ENCODE results near the gene FCHO1.
"Not testable (repeated sequence)": the region's sequence is repeated elsewhere in the genome, so short reads cannot be mapped to it uniquely, and the experiment has no call there.

FCHO1 gene

DNA sequence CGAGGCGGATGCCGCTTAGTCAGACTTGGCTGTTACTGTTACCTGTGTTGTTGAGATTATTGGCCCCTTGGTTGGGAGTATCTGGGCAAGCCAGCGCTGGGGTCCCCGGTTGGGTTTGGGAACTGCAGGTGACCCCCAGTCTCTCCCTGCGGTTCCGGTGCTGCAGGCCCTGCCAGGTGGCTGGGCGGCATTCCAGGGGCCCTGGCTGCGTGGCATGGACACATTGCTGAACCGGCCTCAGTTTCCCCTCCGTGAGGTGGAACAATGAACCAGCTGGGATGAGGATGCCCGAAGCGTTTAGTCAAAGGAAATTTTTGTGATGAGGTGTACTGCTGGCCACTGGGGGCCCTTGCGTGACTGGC, 44.2 kb downstream of the FCHO1 start:
- DNase-seq (ENCODE audit: low read depth) = no peak

GRCh38 chr19:17796013-17796837, 44.9 kb downstream of the FCHO1 start:
- no peak for DNase-seq (ENCODE audit: low read depth)

GRCh38 chr19:17796838-17797423, 45.7 kb downstream of the FCHO1 start:
- no peak for DNase-seq (ENCODE audit: low read depth)

DNA sequence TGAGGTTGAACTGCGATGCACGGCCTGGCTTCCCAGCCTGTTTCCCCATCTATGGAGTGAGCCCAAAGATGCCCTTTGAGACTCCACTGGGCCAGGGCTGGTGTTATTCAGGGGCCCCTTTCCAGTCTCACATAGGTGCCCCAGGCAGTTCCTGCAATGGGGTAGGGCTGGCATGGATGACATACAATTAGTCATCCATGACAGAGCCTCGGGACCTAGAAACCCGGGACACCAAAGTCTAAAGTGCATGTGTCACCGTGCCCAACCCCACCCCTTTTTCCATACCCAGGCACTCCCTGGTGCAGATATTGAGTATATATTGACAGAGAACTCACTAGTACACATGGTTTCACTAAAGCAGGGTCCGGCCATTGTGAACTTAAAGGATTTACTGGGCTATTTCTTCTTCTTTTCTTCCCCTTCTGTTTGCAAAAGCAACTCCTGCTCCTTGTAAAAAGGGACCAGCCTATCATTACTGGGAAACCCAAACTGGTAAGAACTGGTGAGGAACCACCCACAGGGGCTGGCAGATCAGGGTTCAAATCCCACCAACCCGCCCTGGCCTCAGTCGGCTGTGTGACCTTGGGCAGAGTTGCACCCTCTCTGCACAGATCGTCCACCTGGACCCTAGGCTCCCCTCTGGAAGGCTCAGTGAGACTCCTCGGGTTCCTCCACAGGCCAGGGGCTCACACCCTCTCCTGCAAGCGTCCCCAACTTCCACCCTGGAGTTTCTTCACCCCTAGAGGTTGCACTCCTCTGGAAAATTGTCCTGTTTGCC, 46.3 kb downstream of the FCHO1 start:
- no peak for DNase-seq (ENCODE audit: low read depth)

GRCh38 chr19:17798599-17798998, 47.3 kb downstream of the FCHO1 start:
- not testable (repeated sequence) for DNase-seq (ENCODE audit: low read depth)

GRCh38 chr19:17802137-17802858, 51.0 kb downstream of the FCHO1 start:
- no peak for DNase-seq (ENCODE audit: low read depth)

DNA sequence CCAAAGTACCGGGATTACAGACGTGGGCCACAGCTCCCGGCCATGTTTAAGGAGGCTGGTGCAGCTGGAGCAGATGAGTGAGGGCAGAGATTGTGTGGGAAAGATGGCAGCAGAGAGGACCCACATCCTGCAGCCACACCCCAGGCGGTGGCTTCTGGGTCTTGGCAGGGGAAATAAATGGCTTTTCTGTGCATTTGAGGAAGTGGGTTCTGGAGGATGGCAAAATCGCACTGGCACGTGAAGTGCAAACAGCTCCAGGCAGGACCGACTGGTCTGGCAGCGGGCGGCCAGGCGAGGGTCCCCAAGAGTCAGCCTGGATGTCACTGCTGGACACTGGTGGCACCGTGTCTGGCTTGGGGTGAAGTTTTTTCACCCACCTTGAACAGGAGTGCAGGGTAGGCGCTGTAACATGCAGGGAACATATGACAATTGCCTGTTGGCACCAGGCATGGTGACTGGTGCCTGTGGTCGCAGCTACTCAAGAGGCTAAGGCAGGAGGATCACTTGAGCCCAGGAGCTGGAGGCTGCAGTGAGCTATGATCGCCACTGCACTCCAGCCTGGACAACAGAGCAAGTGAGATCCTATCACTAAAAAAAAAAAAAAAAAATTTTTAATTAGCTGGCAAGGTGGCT, 52.1 kb downstream of the FCHO1 start:
- no peak for DNase-seq (ENCODE audit: low read depth)

- DNase-seq (ENCODE audit: low read depth) = no peak
Observed at GRCh38 chr19:17805427-17805826, 54.1 kb downstream of the FCHO1 start.

DNA sequence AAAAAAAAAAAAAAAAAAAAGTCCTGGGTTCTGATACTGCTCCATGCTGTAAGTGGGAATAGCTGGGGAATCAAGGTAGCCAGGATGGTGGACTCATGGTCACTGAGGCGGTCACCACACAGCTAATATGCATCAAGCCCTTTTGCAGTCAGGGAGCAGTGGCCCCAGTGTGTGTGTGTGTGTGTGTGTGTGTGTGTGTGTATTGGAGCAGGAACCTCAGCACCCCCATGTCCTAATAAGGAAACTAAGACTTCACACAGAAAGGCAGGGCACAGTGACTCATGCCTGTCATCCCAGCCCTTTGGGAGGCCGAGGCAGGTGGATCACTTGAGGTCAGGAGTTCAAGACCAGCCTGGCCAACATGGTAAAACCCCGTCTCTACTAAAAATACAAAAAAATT, 55.7 kb downstream of the FCHO1 start:
- no peak for DNase-seq (ENCODE audit: low read depth)

GRCh38 chr19:17807731-17808316, 56.5 kb downstream of the FCHO1 start:
- DNase-seq (ENCODE audit: low read depth) = no peak

DNA sequence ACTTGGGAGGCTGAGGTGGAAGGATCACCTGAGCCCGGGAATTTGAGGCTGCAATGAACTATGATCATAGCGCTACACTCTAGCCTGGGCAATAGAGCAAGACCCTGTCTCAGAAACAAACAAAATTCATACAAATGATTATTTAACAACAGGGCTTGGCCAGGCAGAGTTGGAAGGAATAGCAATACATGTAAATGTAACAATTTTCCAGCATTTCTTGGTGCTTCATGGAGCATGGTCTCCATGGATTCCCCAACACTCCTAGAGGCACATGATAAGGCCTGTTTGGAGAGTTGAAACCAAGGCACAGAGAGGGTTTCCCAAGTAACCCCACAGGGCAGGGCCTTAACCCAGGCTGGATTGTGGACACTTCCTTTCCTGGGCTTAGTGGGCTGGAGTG, 59.8 kb downstream of the FCHO1 start:
- no peak for DNase-seq (ENCODE audit: low read depth)

GRCh38 chr19:17811681-17812080, 60.4 kb downstream of the FCHO1 start:
- DNase-seq (ENCODE audit: low read depth) = no peak

GRCh38 chr19:17812099-17812498, 60.8 kb downstream of the FCHO1 start:
- DNase-seq (ENCODE audit: low read depth) = no peak

GRCh38 chr19:17817668-17818363, 66.5 kb downstream of the FCHO1 start:
- no peak for DNase-seq (ENCODE audit: low read depth)

DNA sequence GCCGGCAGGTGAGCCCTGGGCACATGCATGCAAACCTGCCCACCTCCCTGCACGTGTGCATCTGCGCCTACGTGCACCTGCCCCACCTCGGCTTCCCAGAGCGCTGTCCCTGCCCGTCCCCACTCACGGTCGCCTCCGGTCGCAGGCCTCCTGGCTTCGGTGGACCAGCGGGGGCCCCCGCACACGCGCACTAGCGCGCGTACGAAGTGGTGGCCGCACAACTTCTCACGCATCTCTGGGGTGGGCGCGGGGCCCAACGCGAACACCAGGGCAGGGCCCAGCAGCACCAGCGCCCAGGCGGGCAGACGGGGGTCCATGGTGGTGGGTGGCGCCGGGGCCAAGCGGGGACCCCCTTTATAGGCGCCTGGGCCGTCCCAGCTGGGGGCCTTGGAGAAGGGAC, 69.9 kb downstream of the FCHO1 start, which contains the start of gene INSL3:
Gene INSL3, minus strand, starts transcription at position 330 of the 400 bp plus-strand sequence. Its CDS starts 13 bp downstream, at position 317.
- no peak for DNase-seq (ENCODE audit: low read depth)

DNA sequence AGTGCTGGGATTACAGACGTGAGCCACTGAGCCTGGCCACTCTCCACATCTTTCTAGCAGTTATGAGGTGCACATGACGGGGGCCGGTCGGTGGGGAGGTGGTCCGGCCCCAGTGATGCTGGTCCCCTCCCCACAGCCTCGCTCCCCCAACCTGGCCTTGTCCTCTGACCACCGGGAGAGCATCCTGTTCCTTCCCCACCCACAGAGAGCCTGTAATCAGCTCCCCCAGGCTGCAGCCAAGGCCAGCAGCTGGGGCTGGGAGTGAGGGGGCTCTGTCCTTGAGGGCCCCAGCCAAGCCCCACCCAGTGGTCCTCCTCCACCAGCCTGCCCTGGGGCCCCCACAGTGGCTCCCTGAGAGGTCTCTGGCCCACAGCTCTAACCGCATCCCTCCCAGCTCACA, 73.1 kb downstream of the FCHO1 start:
- no peak for DNase-seq (ENCODE audit: low read depth)

DNA sequence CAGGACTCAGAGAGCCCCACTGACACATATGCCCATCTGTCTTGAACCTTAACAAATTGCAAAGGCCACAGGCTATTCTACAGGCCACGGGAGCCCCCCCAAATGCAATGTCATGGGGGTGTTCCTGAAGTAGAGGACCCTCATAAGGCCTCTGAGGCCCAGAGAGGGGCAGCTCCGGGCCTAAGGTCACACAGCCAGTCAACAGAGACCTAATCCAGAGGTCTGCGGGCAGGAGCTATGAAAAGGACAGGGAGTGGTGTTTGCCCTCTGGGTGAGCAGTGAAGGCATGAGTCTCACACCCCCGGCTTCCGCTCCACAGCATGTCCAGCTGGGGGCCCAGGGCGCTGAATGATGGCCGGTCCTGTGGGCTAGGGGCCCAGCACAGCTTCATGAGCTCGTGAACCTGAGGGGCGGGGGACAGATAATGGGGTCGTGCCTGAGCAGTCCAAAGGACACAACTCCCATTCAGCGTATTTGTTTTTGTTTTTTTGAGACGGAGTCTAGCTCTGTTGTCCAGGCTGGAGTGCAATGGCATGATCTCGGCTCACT, 75.3 kb downstream of the FCHO1 start:
- no peak for DNase-seq (ENCODE audit: low read depth)

DNA sequence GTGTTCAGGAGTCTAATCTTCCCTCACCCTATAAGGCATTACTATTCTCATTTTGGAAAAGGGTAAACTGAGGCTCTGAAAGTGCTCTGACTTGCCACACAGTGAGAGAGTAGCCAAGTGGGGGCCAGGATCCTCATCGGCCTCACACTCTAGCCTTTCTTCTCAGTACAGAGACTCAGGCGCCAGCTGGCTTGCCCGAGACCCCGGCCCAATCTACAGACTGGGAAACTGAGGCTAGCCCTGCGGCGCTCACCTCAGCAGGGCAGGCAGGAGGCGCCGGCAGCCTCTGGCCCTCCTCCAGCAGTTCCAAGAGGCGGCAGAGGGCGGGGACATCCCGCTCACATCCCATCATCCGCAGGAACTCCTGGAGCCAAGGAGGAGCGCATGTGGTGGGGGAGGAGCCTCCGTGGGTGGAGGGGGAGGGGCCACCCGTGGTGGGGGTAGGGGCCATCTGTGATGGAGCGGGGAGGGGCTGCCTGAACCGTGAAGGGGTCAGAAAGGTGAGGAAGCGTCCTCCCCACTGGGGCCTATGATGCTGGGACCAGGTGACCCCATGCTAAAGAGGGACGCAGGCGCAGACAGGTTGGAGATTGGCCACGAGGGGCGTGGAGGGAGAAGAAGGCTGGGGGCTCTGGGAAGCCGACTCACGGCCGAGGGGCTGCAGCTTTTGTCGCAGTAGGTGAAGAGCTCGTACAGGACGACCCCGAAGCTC, 78.7 kb downstream of the FCHO1 start:
- no peak for DNase-seq (ENCODE audit: low read depth)

GRCh38 chr19:17830567-17831418, 79.5 kb downstream of the FCHO1 start:
- DNase-seq (ENCODE audit: low read depth) = no peak
